IMR-90 (cell line): ENCODE measurements around the gene IL34.
A peak's percentile ranks its signal among the peaks of the same experiment; 100 is the strongest.

Experiments used
- BHLHE40 ChIP-seq: fragments of 150-350 bp; IDR thresholded peaks from 2 replicates; pipeline ENCODE4 v1.6.1; 2016; ENCODE audit warnings: mild to moderate bottlenecking, low read depth, low read length
- CHD1 ChIP-seq: IDR thresholded peaks from 2 replicates; pipeline ENCODE4 v1.6.1; 2012; ENCODE audit warnings: low read depth, low read length, improper control_type of control experiment
- FOS ChIP-seq: fragments of 150-350 bp; IDR thresholded peaks from 2 replicates; pipeline ENCODE4 v1.6.1; 2016; ENCODE audit warnings: low read depth, low read length
- MAZ ChIP-seq: IDR thresholded peaks from 2 replicates; pipeline ENCODE4 v1.6.1; 2012; ENCODE audit warnings: low read depth, mild to moderate bottlenecking, low read length, improper control_type of control experiment, moderate library complexity, borderline replicate concordance
- MXI1 ChIP-seq: IDR thresholded peaks from 2 replicates; pipeline ENCODE4 v1.6.1; 2012; ENCODE audit warnings: low read depth, mild to moderate bottlenecking, low read length, moderate library complexity, borderline replicate concordance
- POLR2A ChIP-seq: IDR thresholded peaks from 2 replicates; pipeline ENCODE4 v1.6.1; 2012; ENCODE audit warnings: mild to moderate bottlenecking, low read depth, low read length
- RAD21 ChIP-seq: IDR thresholded peaks from 2 replicates; pipeline ENCODE4 v1.6.1; 2012; ENCODE audit warnings: low read length, improper control_type of control experiment
- SMC3 ChIP-seq: fragments of 150-350 bp; IDR thresholded peaks from 2 replicates; pipeline ENCODE4 v1.6.1; 2016; ENCODE audit warnings: low read depth, mild to moderate bottlenecking, antibody characterized with exemption, low read length, moderate library complexity
- TF ChIP-seq, protein P1 (sequence below): conservative IDR thresholded peaks from 2 replicates; pipeline ENCODE4 v1.5.1; 2012; ENCODE audit warnings: mild to moderate bottlenecking, low read depth, low read length, improper control_type of control experiment
- TF ChIP-seq, protein P2 (sequence below): fragments of 150-350 bp; IDR thresholded peaks from 2 replicates; pipeline ENCODE4 v1.6.1; 2017; ENCODE audit warnings: mild to moderate bottlenecking, antibody characterized with exemption, low read length, low read depth

DNA sequence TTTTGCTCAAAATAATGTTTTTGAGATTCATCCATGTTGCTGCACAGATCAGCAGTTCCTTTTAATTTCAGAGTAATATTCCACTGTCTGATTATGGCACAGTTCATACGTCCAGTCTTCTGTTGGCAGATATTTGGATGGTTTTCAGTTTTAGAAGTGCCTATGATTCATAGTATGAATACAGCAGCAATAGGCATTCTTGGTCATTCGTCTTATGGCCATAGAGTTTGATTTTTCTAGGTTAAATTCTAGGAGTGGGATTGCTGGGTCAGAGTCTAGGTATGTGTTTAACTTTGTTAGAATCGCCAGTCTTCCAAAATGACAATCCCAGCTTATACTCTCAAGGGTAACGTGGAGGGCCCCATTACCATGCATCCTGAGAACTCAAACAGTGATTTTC, 11.5 kb upstream of the IL34 start:
- TF ChIP-seq, protein P1, sequence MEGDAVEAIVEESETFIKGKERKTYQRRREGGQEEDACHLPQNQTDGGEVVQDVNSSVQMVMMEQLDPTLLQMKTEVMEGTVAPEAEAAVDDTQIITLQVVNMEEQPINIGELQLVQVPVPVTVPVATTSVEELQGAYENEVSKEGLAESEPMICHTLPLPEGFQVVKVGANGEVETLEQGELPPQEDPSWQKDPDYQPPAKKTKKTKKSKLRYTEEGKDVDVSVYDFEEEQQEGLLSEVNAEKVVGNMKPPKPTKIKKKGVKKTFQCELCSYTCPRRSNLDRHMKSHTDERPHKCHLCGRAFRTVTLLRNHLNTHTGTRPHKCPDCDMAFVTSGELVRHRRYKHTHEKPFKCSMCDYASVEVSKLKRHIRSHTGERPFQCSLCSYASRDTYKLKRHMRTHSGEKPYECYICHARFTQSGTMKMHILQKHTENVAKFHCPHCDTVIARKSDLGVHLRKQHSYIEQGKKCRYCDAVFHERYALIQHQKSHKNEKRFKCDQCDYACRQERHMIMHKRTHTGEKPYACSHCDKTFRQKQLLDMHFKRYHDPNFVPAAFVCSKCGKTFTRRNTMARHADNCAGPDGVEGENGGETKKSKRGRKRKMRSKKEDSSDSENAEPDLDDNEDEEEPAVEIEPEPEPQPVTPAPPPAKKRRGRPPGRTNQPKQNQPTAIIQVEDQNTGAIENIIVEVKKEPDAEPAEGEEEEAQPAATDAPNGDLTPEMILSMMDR: no peak
- TF ChIP-seq POLR2A (no peak), SMC3 (no peak), CHD1 (no peak), MXI1 (no peak), FOS (0 out of 2 replicates have a peak, but pooled peaks have one; percentile 7), MAZ (no peak), BHLHE40 (no peak), RAD21 (no peak)
- TF ChIP-seq, protein P2, sequence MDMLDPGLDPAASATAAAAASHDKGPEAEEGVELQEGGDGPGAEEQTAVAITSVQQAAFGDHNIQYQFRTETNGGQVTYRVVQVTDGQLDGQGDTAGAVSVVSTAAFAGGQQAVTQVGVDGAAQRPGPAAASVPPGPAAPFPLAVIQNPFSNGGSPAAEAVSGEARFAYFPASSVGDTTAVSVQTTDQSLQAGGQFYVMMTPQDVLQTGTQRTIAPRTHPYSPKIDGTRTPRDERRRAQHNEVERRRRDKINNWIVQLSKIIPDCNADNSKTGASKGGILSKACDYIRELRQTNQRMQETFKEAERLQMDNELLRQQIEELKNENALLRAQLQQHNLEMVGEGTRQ: no peak
